GM10266 (cell line): ENCODE results near the gene ZNF816.
"Not testable (repeated sequence)": the region's sequence is repeated elsewhere in the genome, so short reads cannot be mapped to it uniquely, and the experiment has no call there.

ENCODE experiments used
- DNase-seq: peaks from one replicate; pipeline ENCODE4 v3.0.0; 2012; ENCODE audit errors: extremely low spot score
- TF ChIP-seq, protein P1 (sequence below): IDR thresholded peaks from 2 replicates; pipeline ENCODE4 v1.5.1; 2012; ENCODE audit warnings: mild to moderate bottlenecking, low read depth; ENCODE audit not compliant: control insufficient read depth, insufficient read depth; ENCODE audit errors: missing control alignments

The ZNF816 gene

DNA sequence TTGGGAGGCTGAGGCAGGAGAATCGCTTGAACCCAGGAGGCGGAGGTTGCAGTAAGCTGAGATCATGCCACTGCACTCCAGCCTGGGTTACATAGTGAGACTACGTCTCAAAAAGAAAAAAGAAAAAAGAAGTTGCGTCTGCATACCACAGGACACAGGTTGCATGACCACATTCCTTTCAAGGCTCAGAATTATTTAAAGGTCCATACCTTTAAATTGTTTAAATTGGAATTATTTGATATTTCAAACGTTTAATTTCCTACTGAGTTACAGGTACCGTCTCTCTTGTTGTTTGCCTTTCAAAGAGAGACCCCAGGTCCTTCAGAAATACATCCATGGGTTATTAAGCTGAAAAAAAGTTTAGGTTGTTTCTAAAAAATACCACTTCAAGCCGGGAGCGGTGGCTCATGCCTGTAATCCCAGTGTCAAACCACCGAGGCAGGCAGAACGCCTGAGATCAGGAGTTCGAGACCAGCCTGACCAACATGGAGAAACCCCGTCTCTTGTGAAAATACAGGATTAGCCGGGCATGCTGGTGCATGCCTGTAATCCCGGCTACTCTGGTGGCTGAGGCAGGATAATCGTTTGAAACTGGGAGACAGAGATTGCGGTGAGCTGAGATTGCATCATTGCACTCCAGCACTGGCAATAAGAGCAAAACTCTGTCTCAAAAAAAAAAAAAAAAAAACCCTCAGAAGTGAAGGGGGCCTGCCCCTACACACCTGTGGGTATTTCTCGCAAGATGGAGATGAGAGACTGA, 18.6 kb downstream of the ZNF816 start:
- no peak for DNase-seq
- TF ChIP-seq, protein P1, sequence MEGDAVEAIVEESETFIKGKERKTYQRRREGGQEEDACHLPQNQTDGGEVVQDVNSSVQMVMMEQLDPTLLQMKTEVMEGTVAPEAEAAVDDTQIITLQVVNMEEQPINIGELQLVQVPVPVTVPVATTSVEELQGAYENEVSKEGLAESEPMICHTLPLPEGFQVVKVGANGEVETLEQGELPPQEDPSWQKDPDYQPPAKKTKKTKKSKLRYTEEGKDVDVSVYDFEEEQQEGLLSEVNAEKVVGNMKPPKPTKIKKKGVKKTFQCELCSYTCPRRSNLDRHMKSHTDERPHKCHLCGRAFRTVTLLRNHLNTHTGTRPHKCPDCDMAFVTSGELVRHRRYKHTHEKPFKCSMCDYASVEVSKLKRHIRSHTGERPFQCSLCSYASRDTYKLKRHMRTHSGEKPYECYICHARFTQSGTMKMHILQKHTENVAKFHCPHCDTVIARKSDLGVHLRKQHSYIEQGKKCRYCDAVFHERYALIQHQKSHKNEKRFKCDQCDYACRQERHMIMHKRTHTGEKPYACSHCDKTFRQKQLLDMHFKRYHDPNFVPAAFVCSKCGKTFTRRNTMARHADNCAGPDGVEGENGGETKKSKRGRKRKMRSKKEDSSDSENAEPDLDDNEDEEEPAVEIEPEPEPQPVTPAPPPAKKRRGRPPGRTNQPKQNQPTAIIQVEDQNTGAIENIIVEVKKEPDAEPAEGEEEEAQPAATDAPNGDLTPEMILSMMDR = no peak

DNA sequence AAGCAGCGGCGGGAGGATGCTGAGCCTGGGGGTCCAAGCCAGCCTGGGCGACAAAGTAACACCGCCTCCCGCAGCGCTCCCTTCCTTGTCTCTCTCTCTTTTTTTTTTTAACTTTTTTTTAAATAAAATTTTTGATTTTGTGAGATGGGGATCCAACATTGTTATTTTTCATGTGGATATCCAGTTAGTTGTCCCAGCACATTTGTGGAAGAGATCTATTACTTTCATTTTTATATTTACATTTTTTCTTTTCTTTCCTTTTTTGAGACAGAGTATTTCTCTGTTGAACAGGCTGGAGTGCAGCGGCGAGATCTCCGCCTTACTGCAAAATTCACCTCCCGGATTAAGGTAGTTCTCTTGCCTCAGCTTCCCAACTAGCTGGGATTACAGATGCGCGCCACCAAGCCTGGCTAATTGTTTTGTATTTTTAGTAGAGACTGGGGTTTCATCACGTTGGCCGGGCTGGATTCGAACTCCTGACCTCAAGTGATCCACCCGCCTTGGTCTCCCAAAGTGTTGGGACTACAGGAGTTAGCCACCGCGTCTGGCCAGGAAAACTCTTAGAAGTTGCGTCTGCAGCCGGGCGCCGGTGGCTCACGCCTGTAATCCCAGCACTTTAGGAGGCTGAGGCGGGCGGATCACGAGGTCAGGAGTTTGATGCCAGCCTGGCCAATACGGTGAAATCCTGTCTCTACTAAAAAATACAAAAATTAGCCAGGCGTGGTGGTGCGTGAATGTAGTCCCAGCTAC, 19.4 kb downstream of the ZNF816 start:
- TF ChIP-seq, protein P1 = no peak
- no peak for DNase-seq

- peak; percentile 92 for DNase-seq
- TF ChIP-seq, protein P1 = peak; percentile 8
Observed at GRCh38 chr19:52942386-52943133, 20.1 kb downstream of the ZNF816 start.

DNA sequence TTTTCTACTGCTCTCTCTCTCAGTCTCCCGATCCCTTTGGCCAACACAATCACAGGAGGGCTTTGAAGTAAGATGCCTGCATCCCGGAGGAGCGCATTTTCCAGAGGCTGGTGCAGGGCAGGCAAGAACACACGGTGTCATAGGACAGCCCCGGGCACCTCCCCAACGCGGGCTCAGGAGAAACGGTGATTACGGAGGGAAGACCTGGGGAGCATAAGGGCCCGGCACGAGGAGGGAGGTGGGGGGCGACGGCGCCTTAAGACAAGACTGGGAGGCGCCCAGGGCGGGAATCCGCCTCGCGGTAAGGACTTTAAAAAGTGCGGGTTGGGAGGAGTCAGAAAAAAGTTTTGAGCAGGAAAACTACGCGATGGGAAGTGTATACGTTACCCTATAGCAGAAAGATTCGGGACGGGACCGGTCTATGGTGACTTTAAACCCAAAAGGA, 20.7 kb downstream of the ZNF816 start:
- TF ChIP-seq, protein P1 = no peak

DNA sequence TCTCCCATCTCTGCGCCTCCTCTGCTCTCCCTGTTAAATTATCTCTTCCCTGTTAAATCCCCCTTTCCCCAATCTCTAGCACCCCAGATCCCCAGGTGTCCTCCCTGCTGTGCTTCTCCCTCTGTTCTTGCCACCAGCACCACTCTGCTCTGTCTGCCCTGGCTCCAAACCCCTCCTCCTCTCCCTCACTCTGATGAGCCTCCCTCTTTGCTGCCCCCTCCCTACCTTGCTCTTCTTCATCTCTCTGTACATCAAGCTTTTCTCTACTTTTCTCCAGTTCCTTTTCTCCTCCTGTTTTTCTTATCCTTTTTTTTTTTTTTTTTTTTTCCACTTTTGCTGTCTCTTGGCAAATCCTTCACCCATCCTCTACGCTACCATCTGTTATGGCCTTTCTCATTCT, 21.2 kb downstream of the ZNF816 start:
- DNase-seq = not testable (repeated sequence)

More for the DNA sequence above, 20.7 kb downstream of the ZNF816 start:
- DNase-seq = no peak

- DNase-seq = not testable (repeated sequence)
Observed at GRCh38 chr19:52940905-52941304, 21.8 kb downstream of the ZNF816 start.

DNA sequence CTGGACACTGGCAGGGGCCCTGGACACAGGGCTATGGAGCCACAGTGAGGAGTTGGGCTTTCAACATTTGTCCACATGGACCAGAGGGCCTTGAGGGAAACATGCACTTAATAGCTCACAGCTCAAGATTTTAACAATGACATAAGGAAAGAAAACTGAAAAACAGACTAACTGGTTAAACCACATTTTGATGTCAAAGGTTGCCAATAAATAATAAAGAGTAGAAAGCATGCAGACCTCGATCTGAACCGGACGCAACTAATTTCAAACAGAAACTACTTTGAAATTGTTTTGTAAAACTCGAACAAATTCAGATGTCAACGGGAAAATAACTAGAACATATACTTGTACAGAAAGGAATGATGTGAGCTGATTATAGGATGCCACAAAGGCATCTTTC, 23.9 kb downstream of the ZNF816 start:
- TF ChIP-seq, protein P1 = no peak
- no peak for DNase-seq

- TF ChIP-seq, protein P1 = no peak
- no peak for DNase-seq
Observed at GRCh38 chr19:52936954-52937325, 25.7 kb downstream of the ZNF816 start.
